Measurements from ENCODE around the gene LRP1B.

The LRP1B gene

DNA sequence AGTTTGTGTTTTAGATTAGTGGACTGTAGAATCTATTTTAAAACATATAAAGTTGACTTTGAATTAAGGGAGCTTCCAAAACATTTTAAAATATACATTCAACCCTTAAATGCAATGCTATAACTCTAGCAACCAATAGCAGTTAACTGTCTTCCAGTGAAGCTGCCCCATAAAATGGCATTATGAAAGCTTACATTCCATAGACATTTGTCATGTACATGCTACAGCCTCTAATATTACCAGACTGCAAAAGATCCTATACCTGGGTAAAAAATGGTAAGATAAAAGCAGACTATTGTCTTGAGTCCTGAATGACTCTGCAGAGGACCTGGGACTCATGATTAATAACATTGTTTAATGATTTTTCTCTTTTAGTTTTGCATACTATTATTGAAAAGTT, 489.4 kb downstream of the LRP1B start:
- Histone ChIP-seq H3K4me1 (ENCODE audit: control insufficient read depth, insufficient read depth, low read length) (no peaks in the 10 kb centered on the region), H3K36me3 (ENCODE audit: control insufficient read depth in 2 of 2, insufficient read depth in 2 of 2, low read length in 2 of 2) (no peaks in the 10 kb centered on the region), H3K27ac (ENCODE audit: low read length) (no peak overlapping the region), H3K4me3 (ENCODE audit: low read length in 2 of 2) (no peak overlapping the region), H3K9me3 (ENCODE audit: control insufficient read depth in 2 of 2, low read length in 2 of 2) (no peaks in the 10 kb centered on the region), H3K27me3 (ENCODE audit: control insufficient read depth in 1 of 2, insufficient read depth in 2 of 2, low read length in 2 of 2) (no peaks in the 10 kb centered on the region), H3K9ac (ENCODE audit: low read length in 2 of 2) (no peak overlapping the region)

DNA sequence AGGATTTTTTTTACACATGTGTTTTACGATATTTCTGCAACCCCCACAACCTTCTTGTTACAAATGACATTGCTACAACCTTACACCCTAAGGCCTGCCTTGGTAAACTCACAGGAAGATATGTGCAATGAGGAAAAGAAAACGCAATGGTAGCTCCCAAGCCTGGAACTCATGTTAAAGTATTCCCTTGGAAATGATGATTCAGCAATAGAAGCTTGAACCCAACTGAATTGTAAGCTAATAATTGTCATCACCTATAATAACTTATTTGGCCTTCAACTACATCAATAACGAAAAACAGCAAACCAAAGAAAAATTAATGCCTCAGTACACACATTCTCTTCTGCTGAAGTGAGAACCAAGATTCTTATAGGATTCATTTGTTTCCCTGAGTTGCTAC, 491.0 kb downstream of the LRP1B start:
- no peak overlapping the region for H3K9ac ChIP-seq (ENCODE audit: low read length in 2 of 2)
- H3K27ac ChIP-seq (ENCODE audit: low read length) = no peak overlapping the region
- H3K27me3 ChIP-seq (ENCODE audit: control insufficient read depth in 1 of 2, insufficient read depth in 2 of 2, low read length in 2 of 2) = no peaks in the 10 kb centered on the region
- H3K36me3 ChIP-seq (ENCODE audit: control insufficient read depth in 2 of 2, insufficient read depth in 2 of 2, low read length in 2 of 2) = no peaks in the 10 kb centered on the region
- no peaks in the 10 kb centered on the region for H3K4me1 ChIP-seq (ENCODE audit: control insufficient read depth, insufficient read depth, low read length)
- no peak overlapping the region for H3K4me3 ChIP-seq (ENCODE audit: low read length in 2 of 2)
- no peaks in the 10 kb centered on the region for H3K9me3 ChIP-seq (ENCODE audit: control insufficient read depth in 2 of 2, low read length in 2 of 2)

DNA sequence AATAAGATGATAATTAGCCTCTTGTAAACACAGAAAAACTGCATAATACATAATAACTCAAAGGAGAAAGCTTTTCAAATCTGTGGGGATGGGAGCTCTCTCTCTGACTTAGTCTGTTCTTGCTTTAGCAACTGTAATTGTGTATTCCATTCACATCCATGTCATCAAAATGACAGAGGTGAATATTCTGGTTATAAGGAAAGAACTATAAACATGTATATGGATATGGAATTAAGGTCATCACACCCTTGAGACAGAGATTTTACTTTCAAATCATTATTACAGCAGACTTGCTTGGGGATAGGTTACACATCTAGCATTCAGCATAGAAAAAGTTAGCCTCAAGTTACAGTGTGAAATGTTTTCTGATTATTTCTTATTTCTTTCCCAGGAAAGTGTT, 497.7 kb downstream of the LRP1B start:
- no peaks in the 10 kb centered on the region for H3K9me3 ChIP-seq (ENCODE audit: control insufficient read depth in 2 of 2, low read length in 2 of 2)
- H3K36me3 ChIP-seq (ENCODE audit: control insufficient read depth in 2 of 2, insufficient read depth in 2 of 2, low read length in 2 of 2) = no peaks in the 10 kb centered on the region
- H3K27ac ChIP-seq (ENCODE audit: low read length) = no peak overlapping the region
- H3K4me3 ChIP-seq (ENCODE audit: low read length in 2 of 2) = no peak overlapping the region
- H3K9ac ChIP-seq (ENCODE audit: low read length in 2 of 2) = no peak overlapping the region
- no peaks in the 10 kb centered on the region for H3K27me3 ChIP-seq (ENCODE audit: control insufficient read depth in 1 of 2, insufficient read depth in 2 of 2, low read length in 2 of 2)
- H3K4me1 ChIP-seq (ENCODE audit: control insufficient read depth, insufficient read depth, low read length) = no peaks in the 10 kb centered on the region

DNA sequence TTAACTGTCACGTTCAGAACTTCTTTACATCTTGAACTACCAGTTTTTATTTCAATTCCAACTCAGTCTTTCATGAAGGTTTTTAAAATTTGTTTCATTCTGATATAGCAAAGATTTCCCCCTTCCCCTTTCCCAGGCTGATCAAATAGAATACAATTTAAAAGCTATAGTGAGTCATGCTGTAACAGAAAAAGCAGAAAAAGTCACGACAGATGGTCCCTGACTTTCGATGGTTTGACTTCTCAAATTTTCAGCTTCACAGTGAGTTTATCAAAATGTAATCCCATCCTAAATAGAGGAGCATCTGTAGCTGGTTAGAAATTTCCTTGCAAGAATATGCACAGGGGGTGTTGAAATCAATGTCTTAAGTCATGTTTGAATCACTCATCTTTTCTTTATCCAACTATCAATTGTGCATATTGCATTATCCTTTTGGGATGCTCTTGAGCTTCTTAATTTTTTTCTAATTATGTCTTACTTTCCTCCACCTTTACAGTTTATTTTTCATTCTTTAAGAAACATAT, 500.3 kb downstream of the LRP1B start:
- Histone ChIP-seq H3K36me3 (ENCODE audit: control insufficient read depth in 2 of 2, insufficient read depth in 2 of 2, low read length in 2 of 2) (no peaks in the 10 kb centered on the region), H3K27me3 (ENCODE audit: control insufficient read depth in 1 of 2, insufficient read depth in 2 of 2, low read length in 2 of 2) (no peaks in the 10 kb centered on the region), H3K4me1 (ENCODE audit: control insufficient read depth, insufficient read depth, low read length) (no peaks in the 10 kb centered on the region), H3K4me3 (ENCODE audit: low read length in 2 of 2) (no peak overlapping the region), H3K27ac (ENCODE audit: low read length) (no peak overlapping the region), H3K9me3 (ENCODE audit: control insufficient read depth in 2 of 2, low read length in 2 of 2) (no peaks in the 10 kb centered on the region), H3K9ac (ENCODE audit: low read length in 2 of 2) (no peak overlapping the region)

DNA sequence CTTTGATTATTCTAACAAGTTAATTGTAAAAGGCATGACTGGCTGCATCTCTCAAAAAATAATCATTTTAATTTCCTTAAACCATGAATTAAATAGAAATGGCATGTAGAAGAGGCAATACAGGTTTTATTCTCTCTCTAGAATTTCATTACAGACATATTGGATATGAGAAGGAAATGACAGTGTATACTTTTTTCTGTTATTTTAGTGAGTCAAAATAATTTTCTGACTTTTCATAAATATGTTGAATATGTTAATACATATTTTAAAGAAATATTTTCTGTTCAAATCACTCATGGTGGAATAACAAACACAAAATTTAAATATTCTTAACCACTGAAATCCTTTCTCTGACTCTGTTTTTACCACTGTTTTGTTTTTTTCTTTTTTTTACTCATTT, 510.4 kb downstream of the LRP1B start:
- Histone ChIP-seq H3K4me3 (ENCODE audit: low read length in 2 of 2) (no peak overlapping the region), H3K27me3 (ENCODE audit: control insufficient read depth in 1 of 2, insufficient read depth in 2 of 2, low read length in 2 of 2) (no peaks in the 10 kb centered on the region), H3K36me3 (ENCODE audit: control insufficient read depth in 2 of 2, insufficient read depth in 2 of 2, low read length in 2 of 2) (no peaks in the 10 kb centered on the region), H3K27ac (ENCODE audit: low read length) (no peak overlapping the region), H3K9ac (ENCODE audit: low read length in 2 of 2) (no peak overlapping the region), H3K4me1 (ENCODE audit: control insufficient read depth, insufficient read depth, low read length) (no peaks in the 10 kb centered on the region), H3K9me3 (ENCODE audit: control insufficient read depth in 2 of 2, low read length in 2 of 2) (no peaks in the 10 kb centered on the region)

DNA sequence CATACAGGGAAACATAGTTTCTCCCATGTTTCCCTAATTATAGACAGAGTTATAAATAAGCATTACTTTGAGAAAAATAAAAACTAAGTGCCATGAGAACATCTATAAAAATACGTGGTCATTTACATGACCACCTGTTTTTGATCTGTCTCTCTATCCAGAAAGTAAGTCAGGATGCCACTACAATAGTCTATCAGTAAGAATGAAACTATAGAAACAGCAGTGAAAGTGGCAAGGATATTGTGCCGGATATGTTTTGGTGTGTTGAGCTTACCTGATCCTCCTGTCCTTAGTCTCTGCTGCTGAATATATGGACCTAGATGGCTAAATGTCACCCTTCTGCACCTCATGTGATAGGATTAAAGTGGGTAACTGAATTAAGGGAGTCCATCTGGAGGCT, 512.4 kb downstream of the LRP1B start:
- H3K9me3 ChIP-seq (ENCODE audit: control insufficient read depth in 2 of 2, low read length in 2 of 2) = no peaks in the 10 kb centered on the region
- no peaks in the 10 kb centered on the region for H3K27me3 ChIP-seq (ENCODE audit: control insufficient read depth in 1 of 2, insufficient read depth in 2 of 2, low read length in 2 of 2)
- H3K27ac ChIP-seq (ENCODE audit: low read length) = no peak overlapping the region
- H3K4me3 ChIP-seq (ENCODE audit: low read length in 2 of 2) = no peak overlapping the region
- no peaks in the 10 kb centered on the region for H3K4me1 ChIP-seq (ENCODE audit: control insufficient read depth, insufficient read depth, low read length)
- H3K9ac ChIP-seq (ENCODE audit: low read length in 2 of 2) = no peak overlapping the region
- no peaks in the 10 kb centered on the region for H3K36me3 ChIP-seq (ENCODE audit: control insufficient read depth in 2 of 2, insufficient read depth in 2 of 2, low read length in 2 of 2)

DNA sequence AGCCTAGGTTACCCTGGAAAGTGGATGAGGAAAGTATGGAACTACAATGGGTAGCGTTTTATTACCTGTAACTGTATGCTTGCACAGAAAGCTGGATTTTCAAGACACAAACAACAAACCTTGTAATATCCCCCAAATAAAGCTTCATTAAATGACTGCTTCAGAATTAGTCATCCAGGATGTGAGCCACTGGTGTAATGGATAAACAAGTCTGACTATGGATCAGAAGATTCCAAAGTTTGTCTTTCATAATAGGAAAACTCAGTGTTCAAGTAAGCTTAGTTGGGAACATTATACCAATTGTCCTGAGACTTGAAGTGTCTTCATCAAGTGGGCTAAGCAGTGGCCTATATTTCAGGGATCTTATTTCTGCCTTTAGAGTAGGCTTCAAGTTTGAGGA, 518.8 kb downstream of the LRP1B start:
- Histone ChIP-seq H3K4me1 (ENCODE audit: control insufficient read depth, insufficient read depth, low read length) (no peaks in the 10 kb centered on the region), H3K4me3 (ENCODE audit: low read length in 2 of 2) (no peak overlapping the region), H3K27me3 (ENCODE audit: control insufficient read depth in 1 of 2, insufficient read depth in 2 of 2, low read length in 2 of 2) (no peaks in the 10 kb centered on the region), H3K9me3 (ENCODE audit: control insufficient read depth in 2 of 2, low read length in 2 of 2) (no peaks in the 10 kb centered on the region), H3K9ac (ENCODE audit: low read length in 2 of 2) (no peak overlapping the region), H3K36me3 (ENCODE audit: control insufficient read depth in 2 of 2, insufficient read depth in 2 of 2, low read length in 2 of 2) (no peaks in the 10 kb centered on the region), H3K27ac (ENCODE audit: low read length) (no peak overlapping the region)

DNA sequence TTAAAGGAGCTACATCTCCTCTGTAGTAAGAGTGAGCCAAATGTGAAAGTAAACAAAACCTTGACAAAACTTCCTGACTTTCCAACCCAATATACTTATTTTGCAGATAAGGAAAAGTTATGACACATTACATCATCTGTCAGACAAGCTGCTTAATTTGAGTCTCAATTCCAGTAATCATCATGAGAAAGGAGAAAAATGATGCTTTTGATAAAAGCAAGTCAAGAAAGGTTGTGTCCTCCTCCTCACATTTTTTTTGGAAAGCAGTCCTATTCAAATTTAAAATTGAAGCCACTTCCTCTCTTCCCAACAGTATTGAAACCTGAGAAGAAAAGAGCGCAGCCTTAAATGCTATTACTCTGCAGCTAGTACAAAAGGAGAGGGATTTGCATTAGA, 519.6 kb downstream of the LRP1B start:
- no peaks in the 10 kb centered on the region for H3K36me3 ChIP-seq (ENCODE audit: control insufficient read depth in 2 of 2, insufficient read depth in 2 of 2, low read length in 2 of 2)

DNA sequence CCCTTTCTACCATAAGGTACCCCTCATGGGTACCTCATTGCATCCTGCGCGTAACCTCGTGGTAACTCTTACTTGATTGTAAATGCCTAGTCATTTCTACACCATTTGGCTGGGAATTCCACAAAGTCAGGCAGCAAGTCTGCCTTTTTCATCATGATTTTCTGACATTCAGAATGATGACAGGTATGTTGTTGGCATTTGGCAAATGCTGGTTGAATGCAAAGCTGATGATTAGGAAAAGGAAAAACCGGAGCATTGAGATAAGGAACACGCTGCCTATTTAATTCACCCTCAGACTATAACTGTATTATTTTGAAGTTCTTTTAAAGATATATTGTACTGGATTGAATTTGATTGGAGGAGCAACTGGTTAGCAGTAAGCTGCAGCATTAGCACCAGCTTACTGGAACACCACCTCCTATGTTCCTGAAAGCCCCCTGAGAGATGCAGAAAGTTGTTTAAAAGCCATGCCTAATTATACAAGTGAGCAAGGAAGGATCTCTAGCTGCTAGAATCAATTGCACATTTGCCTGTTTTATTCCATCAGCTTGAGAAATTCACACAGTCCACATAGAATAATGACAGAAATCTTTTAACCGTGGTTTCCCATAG, 520.1 kb downstream of the LRP1B start:
- Histone ChIP-seq H3K9ac (ENCODE audit: low read length in 2 of 2) (no peak overlapping the region), H3K27me3 (ENCODE audit: control insufficient read depth in 1 of 2, insufficient read depth in 2 of 2, low read length in 2 of 2) (no peaks in the 10 kb centered on the region), H3K9me3 (ENCODE audit: control insufficient read depth in 2 of 2, low read length in 2 of 2) (no peaks in the 10 kb centered on the region), H3K4me1 (ENCODE audit: control insufficient read depth, insufficient read depth, low read length) (no peaks in the 10 kb centered on the region), H3K36me3 (ENCODE audit: control insufficient read depth in 2 of 2, insufficient read depth in 2 of 2, low read length in 2 of 2) (no peaks in the 10 kb centered on the region), H3K4me3 (ENCODE audit: low read length in 2 of 2) (no peak overlapping the region), H3K27ac (ENCODE audit: low read length) (no peak overlapping the region)

More for the DNA sequence above, 519.6 kb downstream of the LRP1B start:
- no peaks in the 10 kb centered on the region for H3K27me3 ChIP-seq (ENCODE audit: control insufficient read depth in 1 of 2, insufficient read depth in 2 of 2, low read length in 2 of 2)
- H3K9ac ChIP-seq (ENCODE audit: low read length in 2 of 2) = no peak overlapping the region
- no peak overlapping the region for H3K4me3 ChIP-seq (ENCODE audit: low read length in 2 of 2)
- no peaks in the 10 kb centered on the region for H3K9me3 ChIP-seq (ENCODE audit: control insufficient read depth in 2 of 2, low read length in 2 of 2)
- H3K4me1 ChIP-seq (ENCODE audit: control insufficient read depth, insufficient read depth, low read length) = no peaks in the 10 kb centered on the region
- no peak overlapping the region for H3K27ac ChIP-seq (ENCODE audit: low read length)

DNA sequence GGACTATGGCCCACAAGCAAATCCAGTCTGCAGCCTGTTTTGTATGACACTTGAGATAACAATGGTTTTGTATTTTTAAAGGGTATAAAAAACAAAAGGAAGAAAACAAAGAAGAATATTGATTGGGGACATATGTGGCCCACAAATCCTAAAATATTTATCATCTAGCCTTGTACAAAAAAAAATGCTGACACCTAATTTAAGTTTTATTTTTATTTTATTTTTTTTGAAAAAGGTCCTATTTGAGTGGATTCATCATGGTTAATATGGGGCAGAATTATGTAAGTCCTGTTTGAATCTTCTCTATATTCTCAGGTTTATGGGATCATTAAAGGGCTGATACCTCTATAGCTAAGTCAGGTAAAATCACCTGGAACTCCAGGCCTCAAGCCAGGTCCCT, 525.7 kb downstream of the LRP1B start:
- no peaks in the 10 kb centered on the region for H3K9me3 ChIP-seq (ENCODE audit: control insufficient read depth in 2 of 2, low read length in 2 of 2)
- no peaks in the 10 kb centered on the region for H3K36me3 ChIP-seq (ENCODE audit: control insufficient read depth in 2 of 2, insufficient read depth in 2 of 2, low read length in 2 of 2)
- no peak overlapping the region for H3K27ac ChIP-seq (ENCODE audit: low read length)
- no peak overlapping the region for H3K4me3 ChIP-seq (ENCODE audit: low read length in 2 of 2)
- no peak overlapping the region for H3K9ac ChIP-seq (ENCODE audit: low read length in 2 of 2)
- no peaks in the 10 kb centered on the region for H3K4me1 ChIP-seq (ENCODE audit: control insufficient read depth, insufficient read depth, low read length)
- no peaks in the 10 kb centered on the region for H3K27me3 ChIP-seq (ENCODE audit: control insufficient read depth in 1 of 2, insufficient read depth in 2 of 2, low read length in 2 of 2)

DNA sequence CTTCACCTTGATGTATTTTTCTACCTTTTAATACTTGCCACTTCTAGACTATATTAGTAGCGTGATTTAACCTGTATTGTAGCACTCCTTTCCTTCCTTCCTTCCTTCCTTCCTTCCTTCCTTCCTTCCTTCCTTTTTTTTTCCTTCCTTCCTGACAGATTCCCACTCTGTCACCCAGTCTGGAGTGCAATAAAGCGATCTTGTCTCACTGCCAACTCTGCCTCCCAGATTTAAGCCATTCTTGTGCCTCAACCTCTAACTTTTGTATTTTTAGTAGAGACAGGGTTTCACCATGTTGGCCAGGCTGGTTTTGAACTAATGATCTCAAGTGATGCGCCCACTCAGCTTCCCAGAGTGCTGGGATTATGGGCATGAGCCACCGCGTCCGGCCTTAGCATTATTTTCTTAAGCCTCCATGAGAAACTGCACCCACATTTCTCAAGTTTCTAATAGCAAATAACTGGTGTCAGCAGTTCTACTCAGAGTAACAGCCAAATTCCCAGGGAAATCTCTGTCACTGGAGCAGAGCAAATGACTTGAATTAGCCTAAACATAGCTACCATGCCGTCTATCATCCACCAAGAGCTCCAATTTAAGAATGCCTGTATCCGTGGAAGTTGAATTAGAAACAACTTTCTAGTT, 529.2 kb downstream of the LRP1B start:
- H3K9me3 ChIP-seq (ENCODE audit: control insufficient read depth in 2 of 2, low read length in 2 of 2) = no peaks in the 10 kb centered on the region
- no peak overlapping the region for H3K9ac ChIP-seq (ENCODE audit: low read length in 2 of 2)
- no peaks in the 10 kb centered on the region for H3K27me3 ChIP-seq (ENCODE audit: control insufficient read depth in 1 of 2, insufficient read depth in 2 of 2, low read length in 2 of 2)
- H3K27ac ChIP-seq (ENCODE audit: low read length) = no peak overlapping the region
- H3K4me3 ChIP-seq (ENCODE audit: low read length in 2 of 2) = no peak overlapping the region
- no peaks in the 10 kb centered on the region for H3K4me1 ChIP-seq (ENCODE audit: control insufficient read depth, insufficient read depth, low read length)
- H3K36me3 ChIP-seq (ENCODE audit: control insufficient read depth in 2 of 2, insufficient read depth in 2 of 2, low read length in 2 of 2) = no peaks in the 10 kb centered on the region

All from stomach smooth muscle (tissue), 2 donors.